Panc1 (cell line): ENCODE data around the gene FGFRL1. TPM values are rescaled to one million over a fixed set of nuclear protein-coding genes. Genes with fewer than 3 reads are reported as not detected.

Experiments used
- ATAC-seq: fragments of 200-7000 bp; cut with Tn5 transposase; 2 replicates; pipeline ENCODE4 v1.9.1; 2020; ENCODE audit warnings: mild to moderate bottlenecking, moderate library complexity
- BruUV-seq: library from RNA; stranded (reverse); fragments of 400-500 nt; replicated peaks from 2 replicates; lab custom pipeline; 2021; lab: Mats Ljungman, UMichigan
- CTCF ChIA-PET: fragments of 300-600 bp; sonication (Branson Sonifier 250); formaldehyde crosslinking; loops from one replicate; lab custom pipeline; 2022; ENCODE audit warnings: antibody characterized with exemption; lab: Charles Lee
- POLR2A ChIA-PET: fragments of 300-600 bp; sonication (Branson Sonifier 250); formaldehyde crosslinking; loops from one replicate; lab custom pipeline; 2022; ENCODE audit warnings: antibody characterized with exemption; lab: Charles Lee
- DNase-seq: peaks from one replicate; pipeline ENCODE4 v3.0.0-alpha.2; 2010; ENCODE audit warnings: low read depth, low spot score
- H3K27ac ChIP-seq: 2 replicates; pipeline ENCODE4 v1.5.1; 2011; ENCODE audit warnings: mild to moderate bottlenecking, low read length, inconsistent platforms
- H3K27me3 ChIP-seq: fragments of 200-500 bp; sonication (Bioruptor generic); 2 replicates; pipeline ENCODE4 v1.6.0; 2014; ENCODE audit warnings: low read length, inconsistent platforms; ENCODE audit not compliant: control insufficient read depth, insufficient read depth
- H3K36me3 ChIP-seq: fragments of 200-500 bp; sonication (Bioruptor generic); 2 replicates; pipeline ENCODE4 v1.5.1; 2014; ENCODE audit warnings: inconsistent platforms, mild to moderate bottlenecking, low read length, moderate library complexity; ENCODE audit not compliant: control insufficient read depth, insufficient read depth
- H3K4me1 ChIP-seq: 2 replicates; pipeline ENCODE4 v1.5.1; 2011; ENCODE audit warnings: inconsistent platforms, mild to moderate bottlenecking, low read length, moderate library complexity; ENCODE audit not compliant: control insufficient read depth, insufficient read depth
- H3K4me3 ChIP-seq, 2 experiments: 2 replicates each; pipeline ENCODE4 v1.5.1; 2011 to 2012; ENCODE audit warnings: low read depth in 2 of 2, low read length in 2 of 2, mild to moderate bottlenecking in 2 of 2, inconsistent platforms in 1 of 2, moderate library complexity in 1 of 2
- H3K9me3 ChIP-seq: fragments of 200-500 bp; sonication (Bioruptor generic); 2 replicates; pipeline ENCODE4 v1.5.1; 2014; ENCODE audit warnings: low read depth, mild to moderate bottlenecking, inconsistent platforms, low read length, moderate library complexity; ENCODE audit not compliant: control insufficient read depth, insufficient read depth
- POLR2AphosphoS5 ChIP-seq: IDR thresholded peaks from 2 replicates; pipeline ENCODE4 v1.6.1; 2012; ENCODE audit warnings: mild to moderate bottlenecking, low read depth, low read length, moderate library complexity
- SIN3A ChIP-seq: IDR thresholded peaks from 2 replicates; pipeline ENCODE4 v1.6.1; 2012; ENCODE audit warnings: low read depth, mild to moderate bottlenecking, low read length, moderate library complexity, borderline replicate concordance; ENCODE audit not compliant: insufficient read depth
- TCF7L2 ChIP-seq: IDR thresholded peaks from 2 replicates; pipeline ENCODE4 v1.6.1; 2011; ENCODE audit warnings: mild to moderate bottlenecking, low read depth, low read length, inconsistent platforms
- in situ Hi-C: cut with HindIII; loops from 2 replicates; pipeline ENCODE4 v1.10.0; 2016; ENCODE audit warnings: low sequenced_read_pairs, low pct_unique_long_range_greater_than_20kb
- intact Hi-C: fragments of 100-400 bp; cut with micrococcal nuclease; formaldehyde crosslinking; loops from one replicate; pipeline ENCODE4 v1.10.0; 2022; ENCODE audit not compliant: unreplicated experiment
- total RNA-seq: library from RNA; stranded (reverse); gene quantifications from one replicate; pipeline ENCODE4 v1.2.1, GENCODE V29; 2021; ENCODE audit not compliant: unreplicated experiment
- TF ChIP-seq, protein P1 (sequence below): fragments of 450-650 bp; IDR thresholded peaks from 2 replicates; pipeline ENCODE4 v1.5.1; 2017; ENCODE audit warnings: mild to moderate bottlenecking
- TF ChIP-seq, protein P2 (sequence below), 2 experiments: IDR thresholded peaks; 2 replicates each; pipeline ENCODE4 v1.6.1; 2011 to 2012; ENCODE audit warnings: low read depth in 2 of 2, control low read depth in 1 of 2, low read length in 1 of 2, mild to moderate bottlenecking in 1 of 2, moderate library complexity in 1 of 2; ENCODE audit not compliant: insufficient read depth in 1 of 2

FGFRL1 gene
- total RNA-seq, 1 experiment from 2014 or later: 43.1 TPM

DNA sequence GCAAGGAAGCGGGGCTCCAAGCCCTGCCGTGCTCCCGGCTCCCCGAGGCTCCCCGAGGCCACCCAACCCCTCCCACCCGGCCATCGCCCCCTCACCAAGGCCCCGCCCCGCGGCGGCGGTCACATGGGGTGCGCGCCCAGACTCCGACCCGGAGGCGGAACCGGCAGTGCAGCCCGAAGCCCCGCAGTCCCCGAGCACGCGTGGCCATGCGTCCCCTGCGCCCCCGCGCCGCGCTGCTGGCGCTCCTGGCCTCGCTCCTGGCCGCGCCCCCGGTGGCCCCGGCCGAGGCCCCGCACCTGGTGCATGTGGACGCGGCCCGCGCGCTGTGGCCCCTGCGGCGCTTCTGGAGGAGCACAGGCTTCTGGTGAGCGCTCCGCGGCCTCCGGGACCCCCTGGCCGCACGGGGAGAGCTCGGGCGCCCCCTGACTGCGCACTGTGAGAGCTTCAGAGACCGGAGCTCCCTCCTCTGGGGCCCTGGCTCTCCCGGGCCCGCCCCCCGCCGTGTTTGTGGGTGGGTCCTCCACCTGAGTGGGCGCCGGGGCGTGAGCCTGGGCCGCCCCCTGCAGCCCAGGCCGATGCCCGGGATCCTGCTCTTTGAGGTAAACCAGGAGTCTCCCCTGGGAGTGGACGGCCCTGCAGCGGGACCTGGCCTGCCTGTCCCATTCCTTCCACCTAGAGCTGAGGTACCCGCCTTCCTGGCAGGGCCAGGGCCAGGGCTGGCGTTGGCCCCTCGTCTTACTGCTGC is 24.4 kb upstream of the FGFRL1 start, which contains the start of gene IDUA:
Gene IDUA, plus strand, starts transcription at position 166 of the 745 bp plus-strand sequence. Its CDS starts 41 bp downstream, at position 207.
- H3K4me1 ChIP-seq: peaks cover 5% of the 10 kb centered on the region
- intact Hi-C loops (no loop called here), in situ Hi-C loops (no loop called here)
- BruUV-seq: no TSS peak
- ChIA-PET POLR2A (interaction anchor here (0.5 to 1.2 kb wide), 2 partner anchors 24 to 57 kb away, joined by 5 to 10 read pairs; partner anchors contain the start of gene FGFRL1), CTCF (interaction anchor here (0.6 to 0.7 kb wide), 2 partner anchors 51 to 217 kb away, joined by 3 read pairs; no protein-coding TSS in a partner anchor)
- ATAC-seq (peak; percentile 83), DNase-seq (no peak)
- H3K36me3 ChIP-seq: no peaks in the 10 kb centered on the region
- TF ChIP-seq POLR2AphosphoS5: no peak
- no peak for TF ChIP-seq SIN3A
- TF ChIP-seq, protein P1, sequence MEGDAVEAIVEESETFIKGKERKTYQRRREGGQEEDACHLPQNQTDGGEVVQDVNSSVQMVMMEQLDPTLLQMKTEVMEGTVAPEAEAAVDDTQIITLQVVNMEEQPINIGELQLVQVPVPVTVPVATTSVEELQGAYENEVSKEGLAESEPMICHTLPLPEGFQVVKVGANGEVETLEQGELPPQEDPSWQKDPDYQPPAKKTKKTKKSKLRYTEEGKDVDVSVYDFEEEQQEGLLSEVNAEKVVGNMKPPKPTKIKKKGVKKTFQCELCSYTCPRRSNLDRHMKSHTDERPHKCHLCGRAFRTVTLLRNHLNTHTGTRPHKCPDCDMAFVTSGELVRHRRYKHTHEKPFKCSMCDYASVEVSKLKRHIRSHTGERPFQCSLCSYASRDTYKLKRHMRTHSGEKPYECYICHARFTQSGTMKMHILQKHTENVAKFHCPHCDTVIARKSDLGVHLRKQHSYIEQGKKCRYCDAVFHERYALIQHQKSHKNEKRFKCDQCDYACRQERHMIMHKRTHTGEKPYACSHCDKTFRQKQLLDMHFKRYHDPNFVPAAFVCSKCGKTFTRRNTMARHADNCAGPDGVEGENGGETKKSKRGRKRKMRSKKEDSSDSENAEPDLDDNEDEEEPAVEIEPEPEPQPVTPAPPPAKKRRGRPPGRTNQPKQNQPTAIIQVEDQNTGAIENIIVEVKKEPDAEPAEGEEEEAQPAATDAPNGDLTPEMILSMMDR: peak; percentile 82
- TF ChIP-seq TCF7L2: no peak
- H3K4me3 ChIP-seq: peak within 1 kb of the TSS; percentile 61 to 67
- peak within 1 kb of the TSS; percentile 72 for H3K27ac ChIP-seq
- H3K27me3 ChIP-seq: no peaks in the 10 kb centered on the region
- H3K9me3 ChIP-seq: no peaks in the 10 kb centered on the region

DNA sequence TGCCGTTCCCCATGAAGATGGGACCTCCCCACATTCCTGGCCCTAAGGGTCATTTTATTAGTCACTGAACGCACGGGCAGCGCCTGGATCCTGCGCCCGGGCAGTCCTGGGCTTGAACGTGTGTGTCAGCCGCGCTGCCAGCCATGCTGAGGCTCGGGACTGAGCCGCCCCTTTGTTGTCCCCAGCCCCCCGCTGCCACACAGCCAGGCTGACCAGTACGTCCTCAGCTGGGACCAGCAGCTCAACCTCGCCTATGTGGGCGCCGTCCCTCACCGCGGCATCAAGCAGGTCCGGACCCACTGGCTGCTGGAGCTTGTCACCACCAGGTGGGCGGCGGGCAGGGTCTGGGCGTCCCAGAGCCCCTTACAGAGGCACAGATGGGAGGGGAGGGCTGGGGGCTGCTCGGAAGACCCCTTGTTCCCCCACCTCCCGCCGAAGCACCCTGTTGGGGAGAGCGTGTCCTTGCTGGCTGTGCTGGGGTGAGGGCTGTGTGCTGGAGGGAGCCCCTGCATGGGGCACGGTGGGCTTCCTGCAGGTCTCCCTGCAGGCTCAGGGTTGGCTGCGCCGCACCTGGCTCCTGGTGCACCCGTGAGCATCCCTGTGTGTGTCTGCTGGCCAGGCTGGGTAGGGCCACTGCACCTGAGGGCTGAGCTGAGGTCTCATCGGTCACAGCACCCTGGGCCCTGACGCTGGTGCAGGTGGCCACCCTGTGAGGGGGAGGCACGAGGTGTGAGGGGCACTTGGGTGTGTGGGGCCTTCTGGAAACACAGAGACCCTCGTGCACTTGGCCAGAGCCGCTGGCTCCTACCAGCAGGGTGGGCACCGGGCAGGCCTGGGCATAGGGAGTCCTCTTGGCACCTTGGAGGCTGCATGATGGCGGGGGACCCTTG is 23.6 kb upstream of the FGFRL1 start:
- in situ Hi-C loops: no loop called here

DNA sequence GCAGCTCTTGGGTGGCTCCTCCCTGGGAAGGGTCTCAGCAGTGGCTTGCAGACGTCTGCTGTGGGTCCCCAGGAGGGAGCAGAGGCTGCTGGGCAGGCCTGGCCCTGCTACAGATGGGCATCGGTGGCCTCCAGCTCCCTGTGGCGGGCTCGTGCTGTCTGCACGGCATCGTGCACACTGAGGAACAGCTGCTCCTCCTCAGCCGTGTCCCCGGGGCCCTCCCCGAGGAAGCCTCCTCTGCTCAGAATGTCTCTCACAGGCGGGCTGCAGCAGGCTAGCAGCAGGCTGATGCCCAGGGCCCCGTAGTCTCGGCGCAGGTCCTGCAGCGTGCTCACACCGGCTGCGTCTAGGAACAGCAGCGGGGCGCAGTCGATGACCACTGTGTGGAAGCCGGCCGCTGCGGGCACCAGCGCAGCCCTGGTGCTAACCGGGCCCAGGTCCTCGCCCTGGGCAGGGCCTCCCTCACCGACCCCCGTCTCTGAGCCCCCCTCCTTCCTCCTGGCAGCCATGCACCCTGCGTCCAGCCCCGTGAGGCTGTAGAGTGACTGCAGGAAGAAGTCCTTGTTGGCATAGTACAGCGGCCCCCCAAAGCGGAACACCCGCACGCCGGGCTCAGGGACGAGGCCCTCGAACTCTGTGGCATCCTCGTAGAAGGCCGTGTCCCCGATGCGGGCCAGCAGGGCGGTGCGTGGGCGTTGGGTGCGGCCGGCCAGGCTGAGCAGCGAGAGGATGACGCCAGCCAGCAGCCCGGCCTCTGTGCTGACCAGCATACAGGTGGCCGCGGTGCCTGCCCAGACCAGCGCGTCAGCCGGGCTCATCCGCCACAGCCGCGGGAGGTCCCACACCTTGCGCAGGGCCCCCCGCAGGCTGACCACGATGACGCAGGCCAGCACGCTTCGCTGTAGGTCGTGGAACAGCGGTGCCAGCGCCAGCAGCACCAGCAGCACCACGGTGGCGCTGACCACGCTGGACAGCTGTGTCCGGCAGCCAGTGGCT is 22.4 kb upstream of the FGFRL1 start:
- H3K36me3 ChIP-seq: no peaks in the 10 kb centered on the region
- BruUV-seq: no TSS peak
- DNase-seq: no peak
- CTCF ChIA-PET: no interaction called here
- POLR2A ChIA-PET: no interaction called here
- H3K27me3 ChIP-seq: no peaks in the 10 kb centered on the region
- intact Hi-C loops: no loop called here
- no peak overlapping the region for H3K4me3 ChIP-seq
- H3K9me3 ChIP-seq: no peaks in the 10 kb centered on the region
- no peak overlapping the region for H3K27ac ChIP-seq
- ATAC-seq: no peak
- in situ Hi-C loops: no loop called here
- TF ChIP-seq, protein P2, sequence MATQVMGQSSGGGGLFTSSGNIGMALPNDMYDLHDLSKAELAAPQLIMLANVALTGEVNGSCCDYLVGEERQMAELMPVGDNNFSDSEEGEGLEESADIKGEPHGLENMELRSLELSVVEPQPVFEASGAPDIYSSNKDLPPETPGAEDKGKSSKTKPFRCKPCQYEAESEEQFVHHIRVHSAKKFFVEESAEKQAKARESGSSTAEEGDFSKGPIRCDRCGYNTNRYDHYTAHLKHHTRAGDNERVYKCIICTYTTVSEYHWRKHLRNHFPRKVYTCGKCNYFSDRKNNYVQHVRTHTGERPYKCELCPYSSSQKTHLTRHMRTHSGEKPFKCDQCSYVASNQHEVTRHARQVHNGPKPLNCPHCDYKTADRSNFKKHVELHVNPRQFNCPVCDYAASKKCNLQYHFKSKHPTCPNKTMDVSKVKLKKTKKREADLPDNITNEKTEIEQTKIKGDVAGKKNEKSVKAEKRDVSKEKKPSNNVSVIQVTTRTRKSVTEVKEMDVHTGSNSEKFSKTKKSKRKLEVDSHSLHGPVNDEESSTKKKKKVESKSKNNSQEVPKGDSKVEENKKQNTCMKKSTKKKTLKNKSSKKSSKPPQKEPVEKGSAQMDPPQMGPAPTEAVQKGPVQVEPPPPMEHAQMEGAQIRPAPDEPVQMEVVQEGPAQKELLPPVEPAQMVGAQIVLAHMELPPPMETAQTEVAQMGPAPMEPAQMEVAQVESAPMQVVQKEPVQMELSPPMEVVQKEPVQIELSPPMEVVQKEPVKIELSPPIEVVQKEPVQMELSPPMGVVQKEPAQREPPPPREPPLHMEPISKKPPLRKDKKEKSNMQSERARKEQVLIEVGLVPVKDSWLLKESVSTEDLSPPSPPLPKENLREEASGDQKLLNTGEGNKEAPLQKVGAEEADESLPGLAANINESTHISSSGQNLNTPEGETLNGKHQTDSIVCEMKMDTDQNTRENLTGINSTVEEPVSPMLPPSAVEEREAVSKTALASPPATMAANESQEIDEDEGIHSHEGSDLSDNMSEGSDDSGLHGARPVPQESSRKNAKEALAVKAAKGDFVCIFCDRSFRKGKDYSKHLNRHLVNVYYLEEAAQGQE (IDR thresholded peaks at IDR 0.05; ENCODE audit: insufficient read depth in 1 of 2, low read depth in 2 of 2, low read length in 1 of 2): no peak
- TF ChIP-seq, protein P1: no peak
- TF ChIP-seq POLR2AphosphoS5 (no peak), TCF7L2 (no peak), SIN3A (no peak)
- H3K4me1 ChIP-seq: peaks cover 23% of the 10 kb centered on the region

More for the DNA sequence above, 23.6 kb upstream of the FGFRL1 start:
- H3K36me3 ChIP-seq: no peaks in the 10 kb centered on the region
- peaks cover 12% of the 10 kb centered on the region for H3K4me1 ChIP-seq
- intact Hi-C loops: no loop called here
- no peak for ATAC-seq
- H3K9me3 ChIP-seq: no peaks in the 10 kb centered on the region
- DNase-seq: no peak
- H3K27me3 ChIP-seq: no peaks in the 10 kb centered on the region
- BruUV-seq: no TSS peak
- no peak overlapping the region; the same call in 1 of the 2 replicates for H3K27ac ChIP-seq
- ChIA-PET POLR2A (interaction anchor here (0.5 to 1.2 kb wide), 2 partner anchors 23 to 58 kb away, joined by 5 to 10 read pairs; partner anchors contain the start of gene FGFRL1), CTCF (interaction anchor here (0.7 kb wide), 1 partner anchor 52 kb away, joined by 3 read pairs; no protein-coding TSS in a partner anchor)
- peak overlapping the region; percentile 61 to 67 for H3K4me3 ChIP-seq
- TF ChIP-seq POLR2AphosphoS5: no peak
- TF ChIP-seq SIN3A: no peak
